C4-2B (cell line): ENCODE results near the gene FAM200C.

ENCODE experiments used
- CTCF ChIP-seq: fragments of 450-650 bp; conservative IDR thresholded peaks from 2 replicates; pipeline ENCODE4 v1.5.1; 2017; ENCODE audit warnings: mild to moderate bottlenecking
- ZFX ChIP-seq: fragments of 450-650 bp; IDR thresholded peaks from 2 replicates; pipeline ENCODE4 v1.6.1; 2017

DNA sequence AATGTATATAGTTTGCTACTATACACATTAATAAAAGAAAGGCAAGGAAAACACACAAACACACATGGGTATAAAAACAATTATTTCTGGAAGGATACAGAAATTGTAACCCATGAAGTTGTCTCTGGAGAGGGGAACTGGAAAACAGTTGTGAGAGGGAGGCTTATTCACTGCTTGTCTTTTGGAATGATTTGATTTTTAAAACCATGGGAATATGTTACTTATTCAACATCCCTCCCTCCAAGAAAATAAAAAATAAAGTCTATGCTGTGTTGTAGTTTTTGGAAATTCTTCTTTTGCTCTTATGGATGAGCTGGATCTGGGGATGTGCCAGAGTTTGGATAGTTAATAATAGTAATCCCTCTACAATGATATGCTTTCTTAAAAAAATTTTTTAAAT lies 23.4 kb downstream of the FAM200C start:
- TF ChIP-seq CTCF (no peak), ZFX (no peak)
